ENCODE data around the gene DMRT2. TPM values are rescaled to one million over a fixed set of nuclear protein-coding genes. Genes with fewer than 3 reads are reported as not detected.

DMRT2 gene
- total and polyA plus RNA-seq, 2 of the 13 experiments (the other 11 are each of a cell fraction or from before 2014, with no cell fraction given): not detected

GRCh38 chr9:1009101-1009707 is 41.0 kb upstream of the DMRT2 start (continued):
- no peak for TF ChIP-seq PATZ1 (CRISPR knock-in tag; IDR thresholded peaks at IDR 0.05)
- TF ChIP-seq ZFP36L2 (CRISPR knock-in tag; IDR thresholded peaks at IDR 0.05): no peak
- TF ChIP-seq GRHL1 (CRISPR knock-in tag; conservative IDR thresholded peaks at IDR 0.05): no peak
- TF ChIP-seq NR2C2 (CRISPR knock-in tag; IDR thresholded peaks at IDR 0.05; ENCODE audit: borderline replicate concordance): no peak
- TF ChIP-seq NFE2L2 (IDR thresholded peaks at IDR 0.05; ENCODE audit: low read length): no peak
- no peak for TF ChIP-seq HMG20A (CRISPR knock-in tag; IDR thresholded peaks at IDR 0.05; ENCODE audit: borderline replicate concordance)
- no peak for TF ChIP-seq ZNF101 (CRISPR knock-in tag; IDR thresholded peaks at IDR 0.05; ENCODE audit: borderline replicate concordance, low read depth)
- TF ChIP-seq ZBTB33 (CRISPR knock-in tag; IDR thresholded peaks at IDR 0.05): no peak
- no peak for TF ChIP-seq CEBPG (CRISPR knock-in tag; IDR thresholded peaks at IDR 0.05)
- TF ChIP-seq ZXDC (CRISPR knock-in tag; IDR thresholded peaks at IDR 0.05): no peak
- no peak for TF ChIP-seq ZNF12 (CRISPR knock-in tag; IDR thresholded peaks at IDR 0.05)
- no peak for TF ChIP-seq ZNF678 (CRISPR knock-in tag; IDR thresholded peaks at IDR 0.05)
- peak; percentile 50; the same call in 1 of the 2 replicates for TF ChIP-seq KDM2A (CRISPR knock-in tag; IDR thresholded peaks at IDR 0.05; ENCODE audit: borderline replicate concordance, low read depth)
- TF ChIP-seq ZNF660 (CRISPR knock-in tag; IDR thresholded peaks at IDR 0.05; ENCODE audit: borderline replicate concordance, low read depth): no peak
- TF ChIP-seq USF2 (IDR thresholded peaks at IDR 0.05; ENCODE audit: low read depth, low read length): no peak
- no peak for TF ChIP-seq USF2 (CRISPR knock-in tag; IDR thresholded peaks at IDR 0.05; ENCODE audit: borderline replicate concordance)
- 0 out of 2 replicates have a peak, but pooled peaks have one; percentile 13 for TF ChIP-seq ZNF331 (CRISPR knock-in tag; IDR thresholded peaks at IDR 0.05)
- TF ChIP-seq HDAC1 (CRISPR knock-in tag; IDR thresholded peaks at IDR 0.05): no peak
- TF ChIP-seq ZSCAN25 (CRISPR knock-in tag; IDR thresholded peaks at IDR 0.05): no peak
- peak; percentile 81 for TF ChIP-seq RAD21 (CRISPR knock-in tag; IDR thresholded peaks at IDR 0.05)
- TF ChIP-seq HOXD1 (CRISPR knock-in tag; IDR thresholded peaks at IDR 0.05): no peak

Measured in HepG2 (cell line).